Measurements from ENCODE around the gene FBLIM1. TPM values are rescaled to one million over a fixed set of nuclear protein-coding genes. Genes with fewer than 3 reads are reported as not detected.

Gene FBLIM1
- total RNA-seq, 1 experiment from 2014 or later = 6.0 TPM

DNA sequence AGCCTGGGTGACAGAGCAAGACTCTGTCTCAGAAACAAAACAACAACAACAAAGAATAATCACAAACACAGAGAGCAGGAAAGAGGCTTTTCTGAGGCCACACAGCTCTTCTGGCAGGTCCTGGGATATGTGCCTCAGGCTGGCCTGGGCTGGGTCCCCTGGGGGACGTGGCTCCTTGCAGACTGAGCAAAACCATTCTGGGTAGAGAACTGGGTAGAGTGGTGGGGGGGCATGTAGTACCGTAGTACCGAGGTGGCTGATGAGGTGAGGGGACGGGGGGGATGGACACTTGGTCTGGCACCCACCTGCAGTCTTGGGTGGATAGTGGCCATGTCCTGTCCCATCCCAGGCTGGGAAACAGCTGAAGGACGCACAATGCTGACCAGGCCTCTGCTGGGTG, 10.3 kb upstream of the FBLIM1 start:
- no peaks in the 10 kb centered on the region for H4K20me1 ChIP-seq (ENCODE audit: insufficient read depth)
- intact Hi-C loops (cut with micrococcal nuclease) = no loop called here
- DNase-seq (ENCODE audit: low read depth, low spot score) (no peak), ATAC-seq (no peak)
- H3K79me2 ChIP-seq (ENCODE audit: insufficient read depth, low read length) = no peaks in the 10 kb centered on the region
- no peaks in the 10 kb centered on the region for H3K27me3 ChIP-seq (ENCODE audit: insufficient read depth, low read length)
- no peak overlapping the region for H3K9ac ChIP-seq (ENCODE audit: low read length)
- TF ChIP-seq, protein P1, sequence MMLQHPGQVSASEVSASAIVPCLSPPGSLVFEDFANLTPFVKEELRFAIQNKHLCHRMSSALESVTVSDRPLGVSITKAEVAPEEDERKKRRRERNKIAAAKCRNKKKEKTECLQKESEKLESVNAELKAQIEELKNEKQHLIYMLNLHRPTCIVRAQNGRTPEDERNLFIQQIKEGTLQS (IDR thresholded peaks at IDR 0.05) = no peak
- no peak for TF ChIP-seq SIN3A (IDR thresholded peaks at IDR 0.05; ENCODE audit: low read depth)
- TF ChIP-seq ZNF274 (IDR thresholded peaks at IDR 0.05; ENCODE audit: low read depth, low read length) = no peak
- no peak for TF ChIP-seq RAD21 (IDR thresholded peaks at IDR 0.05; ENCODE audit: low read depth)
- TF ChIP-seq EGR1 (IDR thresholded peaks at IDR 0.05; ENCODE audit: low read depth) = no peak
- TF ChIP-seq, protein P2, sequence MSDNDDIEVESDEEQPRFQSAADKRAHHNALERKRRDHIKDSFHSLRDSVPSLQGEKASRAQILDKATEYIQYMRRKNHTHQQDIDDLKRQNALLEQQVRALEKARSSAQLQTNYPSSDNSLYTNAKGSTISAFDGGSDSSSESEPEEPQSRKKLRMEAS (IDR thresholded peaks at IDR 0.05) = no peak
- TF ChIP-seq POLR2AphosphoS5 (IDR thresholded peaks at IDR 0.05; ENCODE audit: low read depth, low read length) = no peak
- TF ChIP-seq, protein P3, sequence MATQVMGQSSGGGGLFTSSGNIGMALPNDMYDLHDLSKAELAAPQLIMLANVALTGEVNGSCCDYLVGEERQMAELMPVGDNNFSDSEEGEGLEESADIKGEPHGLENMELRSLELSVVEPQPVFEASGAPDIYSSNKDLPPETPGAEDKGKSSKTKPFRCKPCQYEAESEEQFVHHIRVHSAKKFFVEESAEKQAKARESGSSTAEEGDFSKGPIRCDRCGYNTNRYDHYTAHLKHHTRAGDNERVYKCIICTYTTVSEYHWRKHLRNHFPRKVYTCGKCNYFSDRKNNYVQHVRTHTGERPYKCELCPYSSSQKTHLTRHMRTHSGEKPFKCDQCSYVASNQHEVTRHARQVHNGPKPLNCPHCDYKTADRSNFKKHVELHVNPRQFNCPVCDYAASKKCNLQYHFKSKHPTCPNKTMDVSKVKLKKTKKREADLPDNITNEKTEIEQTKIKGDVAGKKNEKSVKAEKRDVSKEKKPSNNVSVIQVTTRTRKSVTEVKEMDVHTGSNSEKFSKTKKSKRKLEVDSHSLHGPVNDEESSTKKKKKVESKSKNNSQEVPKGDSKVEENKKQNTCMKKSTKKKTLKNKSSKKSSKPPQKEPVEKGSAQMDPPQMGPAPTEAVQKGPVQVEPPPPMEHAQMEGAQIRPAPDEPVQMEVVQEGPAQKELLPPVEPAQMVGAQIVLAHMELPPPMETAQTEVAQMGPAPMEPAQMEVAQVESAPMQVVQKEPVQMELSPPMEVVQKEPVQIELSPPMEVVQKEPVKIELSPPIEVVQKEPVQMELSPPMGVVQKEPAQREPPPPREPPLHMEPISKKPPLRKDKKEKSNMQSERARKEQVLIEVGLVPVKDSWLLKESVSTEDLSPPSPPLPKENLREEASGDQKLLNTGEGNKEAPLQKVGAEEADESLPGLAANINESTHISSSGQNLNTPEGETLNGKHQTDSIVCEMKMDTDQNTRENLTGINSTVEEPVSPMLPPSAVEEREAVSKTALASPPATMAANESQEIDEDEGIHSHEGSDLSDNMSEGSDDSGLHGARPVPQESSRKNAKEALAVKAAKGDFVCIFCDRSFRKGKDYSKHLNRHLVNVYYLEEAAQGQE (IDR thresholded peaks at IDR 0.05; ENCODE audit: low read depth) = no peak
- TF ChIP-seq JUND (IDR thresholded peaks at IDR 0.05) = no peak
- no peak for TF ChIP-seq CEBPB (IDR thresholded peaks at IDR 0.05; ENCODE audit: low read depth)
- no peak for TF ChIP-seq FOSL1 (IDR thresholded peaks at IDR 0.05; ENCODE audit: low read depth)
- TF ChIP-seq ZFX (IDR thresholded peaks at IDR 0.05) = no peak
- TF ChIP-seq YY1 (IDR thresholded peaks at IDR 0.05; ENCODE audit: extremely low read depth, insufficient replicate concordance, low read depth, low read length) = no peak
- no peak for TF ChIP-seq ELF1 (IDR thresholded peaks at IDR 0.05; ENCODE audit: borderline replicate concordance, low read depth)
- TF ChIP-seq, protein P4, sequence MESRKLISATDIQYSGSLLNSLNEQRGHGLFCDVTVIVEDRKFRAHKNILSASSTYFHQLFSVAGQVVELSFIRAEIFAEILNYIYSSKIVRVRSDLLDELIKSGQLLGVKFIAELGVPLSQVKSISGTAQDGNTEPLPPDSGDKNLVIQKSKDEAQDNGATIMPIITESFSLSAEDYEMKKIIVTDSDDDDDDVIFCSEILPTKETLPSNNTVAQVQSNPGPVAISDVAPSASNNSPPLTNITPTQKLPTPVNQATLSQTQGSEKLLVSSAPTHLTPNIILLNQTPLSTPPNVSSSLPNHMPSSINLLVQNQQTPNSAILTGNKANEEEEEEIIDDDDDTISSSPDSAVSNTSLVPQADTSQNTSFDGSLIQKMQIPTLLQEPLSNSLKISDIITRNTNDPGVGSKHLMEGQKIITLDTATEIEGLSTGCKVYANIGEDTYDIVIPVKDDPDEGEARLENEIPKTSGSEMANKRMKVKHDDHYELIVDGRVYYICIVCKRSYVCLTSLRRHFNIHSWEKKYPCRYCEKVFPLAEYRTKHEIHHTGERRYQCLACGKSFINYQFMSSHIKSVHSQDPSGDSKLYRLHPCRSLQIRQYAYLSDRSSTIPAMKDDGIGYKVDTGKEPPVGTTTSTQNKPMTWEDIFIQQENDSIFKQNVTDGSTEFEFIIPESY (IDR thresholded peaks at IDR 0.05; ENCODE audit: extremely low read depth, insufficient replicate concordance, low read length) = no peak
- TF ChIP-seq, protein P5, sequence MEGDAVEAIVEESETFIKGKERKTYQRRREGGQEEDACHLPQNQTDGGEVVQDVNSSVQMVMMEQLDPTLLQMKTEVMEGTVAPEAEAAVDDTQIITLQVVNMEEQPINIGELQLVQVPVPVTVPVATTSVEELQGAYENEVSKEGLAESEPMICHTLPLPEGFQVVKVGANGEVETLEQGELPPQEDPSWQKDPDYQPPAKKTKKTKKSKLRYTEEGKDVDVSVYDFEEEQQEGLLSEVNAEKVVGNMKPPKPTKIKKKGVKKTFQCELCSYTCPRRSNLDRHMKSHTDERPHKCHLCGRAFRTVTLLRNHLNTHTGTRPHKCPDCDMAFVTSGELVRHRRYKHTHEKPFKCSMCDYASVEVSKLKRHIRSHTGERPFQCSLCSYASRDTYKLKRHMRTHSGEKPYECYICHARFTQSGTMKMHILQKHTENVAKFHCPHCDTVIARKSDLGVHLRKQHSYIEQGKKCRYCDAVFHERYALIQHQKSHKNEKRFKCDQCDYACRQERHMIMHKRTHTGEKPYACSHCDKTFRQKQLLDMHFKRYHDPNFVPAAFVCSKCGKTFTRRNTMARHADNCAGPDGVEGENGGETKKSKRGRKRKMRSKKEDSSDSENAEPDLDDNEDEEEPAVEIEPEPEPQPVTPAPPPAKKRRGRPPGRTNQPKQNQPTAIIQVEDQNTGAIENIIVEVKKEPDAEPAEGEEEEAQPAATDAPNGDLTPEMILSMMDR (IDR thresholded peaks at IDR 0.05 in 2 of 3, conservative IDR thresholded peaks at IDR 0.05 in 1 of 3; ENCODE audit: borderline replicate concordance in 1 of 3, insufficient read depth in 1 of 3, low read depth in 2 of 3, low read length in 2 of 3) = no peak
- no peak for TF ChIP-seq TCF7L2 (IDR thresholded peaks at IDR 0.05; ENCODE audit: borderline replicate concordance, extremely low read depth, insufficient read depth, insufficient read length)
- no peak for TF ChIP-seq EZH2 (IDR thresholded peaks at IDR 0.05)
- no peak for TF ChIP-seq SRF (IDR thresholded peaks at IDR 0.05; ENCODE audit: low read depth)
- H3K4me1 ChIP-seq (ENCODE audit: control insufficient read depth in 1 of 2, insufficient read depth in 2 of 2, low read length in 2 of 2) = no peaks in the 10 kb centered on the region; a peak in 1 of 4 replicates
- no peak overlapping the region for H3K4me3 ChIP-seq (replicated peaks in 1 of 2; ENCODE audit: low read depth in 1 of 2, low read length in 2 of 2)
- CTCF ChIA-PET = no interaction called here
- POLR2A ChIA-PET = no interaction called here
- H3K27ac ChIP-seq (ENCODE audit: low read depth, low read length) = no peak overlapping the region
- RAD21 ChIA-PET (ENCODE audit: low non-redundant PET in 1 of 2, low total read pairs in 2 of 2, uncharacterized antibody in 2 of 2, unreplicated experiment in 2 of 2) = no interaction called here
- H3K4me2 ChIP-seq (ENCODE audit: low read length) = no peak overlapping the region
- no peaks in the 10 kb centered on the region for H3K9me2 ChIP-seq (ENCODE audit: insufficient read depth)
- no peaks in the 10 kb centered on the region for H3K9me3 ChIP-seq (ENCODE audit: control insufficient read depth in 1 of 2, insufficient read depth in 1 of 2, low read depth in 1 of 2, low read length in 2 of 2)
- no peaks in the 10 kb centered on the region for H3K36me3 ChIP-seq (ENCODE audit: control insufficient read depth in 1 of 2, insufficient read depth in 2 of 2, low read length in 2 of 2)
- no peak overlapping the region for H2AFZ ChIP-seq (ENCODE audit: low read depth, low read length, poor library complexity, severe bottlenecking)
- BruUV-seq (replicated peaks) = no TSS peak

Data from HCT116 (cell line).